Measurements from ENCODE around the gene CD5L.

The CD5L gene

GRCh38 chr1:157806431-157807149 is 35.0 kb downstream of the CD5L start:
- no peak for DNase-seq

DNA sequence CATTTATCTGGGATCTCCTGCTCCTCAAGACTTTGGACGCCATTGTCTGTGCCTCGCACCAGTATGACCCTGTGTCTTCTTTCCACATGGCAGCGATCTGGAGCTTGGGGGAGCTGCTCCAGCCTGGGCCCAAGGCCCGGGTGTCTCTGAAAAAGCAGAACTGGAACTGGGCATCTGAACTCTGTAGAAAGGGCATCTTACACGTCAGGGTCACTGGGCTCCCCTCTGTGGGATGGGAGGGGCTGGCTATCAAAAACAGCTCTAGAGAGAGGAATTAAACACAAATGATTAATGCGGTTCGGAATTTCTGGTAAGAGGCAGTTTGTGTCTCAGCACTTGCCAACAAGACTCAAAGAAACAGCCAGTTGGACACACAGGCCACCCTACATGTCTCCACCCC is 37.8 kb downstream of the CD5L start:
- no peak for DNase-seq

DNA sequence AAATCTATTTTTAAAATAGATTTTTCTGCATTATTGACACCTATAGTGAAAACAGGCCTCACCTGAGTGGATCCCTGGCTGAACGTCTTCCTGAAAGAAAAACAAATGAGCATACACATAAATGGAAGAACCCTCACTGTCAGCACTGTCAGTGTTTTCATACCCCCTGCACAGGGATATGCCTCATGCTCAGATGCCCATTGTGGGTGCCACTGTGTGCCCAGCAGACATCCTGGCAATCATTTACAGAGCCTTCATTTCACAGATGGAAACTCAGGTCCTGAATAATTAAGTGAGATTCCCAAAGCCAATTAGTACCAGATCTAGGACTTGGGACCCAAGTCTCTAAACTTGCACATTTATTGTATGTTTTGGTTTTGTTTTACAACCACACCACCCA is 41.6 kb downstream of the CD5L start:
- DNase-seq: no peak

DNA sequence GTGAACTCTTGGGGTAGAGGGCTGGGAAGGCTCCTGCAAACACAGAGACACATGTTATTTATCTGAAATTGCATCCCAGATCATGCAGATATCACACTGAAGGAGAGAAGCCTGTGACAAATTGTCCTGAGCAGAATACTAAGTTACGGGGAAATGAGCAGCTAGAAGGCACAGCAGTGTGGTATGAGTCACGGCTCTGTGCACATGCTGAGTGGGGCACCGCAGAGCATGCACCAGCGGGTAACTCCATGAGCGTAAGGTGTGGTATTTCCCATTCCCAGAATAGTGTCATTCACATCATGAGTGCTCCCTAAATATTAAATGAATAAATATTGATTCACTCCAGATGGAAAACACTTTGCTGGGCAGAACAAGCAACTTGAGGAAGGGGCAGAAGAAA is 43.4 kb downstream of the CD5L start:
- DNase-seq: peak; percentile 26

- no peak for DNase-seq
Measured at GRCh38 chr1:157785248-157785647, 56.4 kb downstream of the CD5L start.

DNA sequence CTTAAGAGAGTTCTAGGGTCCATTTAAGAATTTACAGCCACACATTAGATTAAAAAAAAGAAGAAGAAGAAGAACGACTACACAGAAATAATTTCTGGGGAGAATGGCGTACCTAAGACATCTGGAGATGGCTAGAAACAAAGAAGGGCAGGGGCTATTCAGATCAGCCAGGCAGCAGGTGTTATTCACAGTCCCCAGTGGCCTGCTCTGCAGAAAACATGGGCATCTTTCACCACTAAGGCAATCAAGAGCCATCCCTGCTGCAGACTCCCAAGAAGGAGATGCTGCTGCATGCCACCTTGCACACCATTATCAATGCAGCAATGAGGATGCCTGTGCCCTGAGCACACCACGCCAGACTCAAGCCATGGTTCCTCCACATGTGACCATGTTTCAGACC is 56.8 kb downstream of the CD5L start:
- DNase-seq: no peak

DNA sequence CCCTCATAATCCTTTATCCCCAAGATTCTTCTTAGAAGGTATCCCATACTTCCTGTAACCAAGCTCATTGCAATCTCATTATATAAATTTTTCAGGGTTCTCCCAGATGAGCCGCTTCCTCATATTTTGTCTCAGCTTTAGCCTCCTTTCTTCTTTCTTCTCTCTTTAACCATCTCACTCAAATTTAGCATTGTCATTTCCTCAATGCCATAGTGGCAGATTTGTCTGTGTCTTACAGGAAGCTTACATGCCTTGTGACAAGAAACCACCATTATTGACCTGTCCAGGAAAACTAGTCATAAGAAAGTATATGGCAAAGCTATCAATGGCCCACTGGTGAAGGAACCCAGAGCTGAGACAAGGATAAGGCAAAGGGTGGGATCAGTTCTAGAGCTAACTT is 58.7 kb downstream of the CD5L start:
- DNase-seq: no peak

DNA sequence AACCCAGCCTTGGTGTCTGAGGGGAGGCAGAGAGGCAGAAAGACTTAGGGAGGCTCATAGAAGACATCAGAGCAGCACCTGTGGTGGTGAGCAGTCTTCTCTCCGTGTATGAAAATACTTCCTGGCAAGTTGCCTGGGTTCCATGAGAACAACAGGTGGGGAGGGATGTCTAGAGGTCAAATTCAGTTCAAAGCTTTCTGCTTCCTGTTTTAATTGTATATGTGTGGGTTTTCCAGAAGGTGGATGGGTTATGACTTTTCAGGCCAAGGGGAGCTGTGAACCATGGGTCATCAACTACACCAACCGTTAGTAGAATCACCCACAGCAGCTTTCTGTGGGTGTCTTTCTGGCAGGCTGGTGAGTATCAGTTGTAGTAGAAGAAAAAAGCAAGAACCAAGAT is 60.6 kb downstream of the CD5L start:
- DNase-seq: peak; percentile 54
